OCI-M1 (cell line): ENCODE measurements around the gene GATD1.

Experiments
- DNase-seq: peaks from one replicate; lab custom pipeline; 2025; lab: John Stamatoyannopoulos, UW

The GATD1 gene

DNA sequence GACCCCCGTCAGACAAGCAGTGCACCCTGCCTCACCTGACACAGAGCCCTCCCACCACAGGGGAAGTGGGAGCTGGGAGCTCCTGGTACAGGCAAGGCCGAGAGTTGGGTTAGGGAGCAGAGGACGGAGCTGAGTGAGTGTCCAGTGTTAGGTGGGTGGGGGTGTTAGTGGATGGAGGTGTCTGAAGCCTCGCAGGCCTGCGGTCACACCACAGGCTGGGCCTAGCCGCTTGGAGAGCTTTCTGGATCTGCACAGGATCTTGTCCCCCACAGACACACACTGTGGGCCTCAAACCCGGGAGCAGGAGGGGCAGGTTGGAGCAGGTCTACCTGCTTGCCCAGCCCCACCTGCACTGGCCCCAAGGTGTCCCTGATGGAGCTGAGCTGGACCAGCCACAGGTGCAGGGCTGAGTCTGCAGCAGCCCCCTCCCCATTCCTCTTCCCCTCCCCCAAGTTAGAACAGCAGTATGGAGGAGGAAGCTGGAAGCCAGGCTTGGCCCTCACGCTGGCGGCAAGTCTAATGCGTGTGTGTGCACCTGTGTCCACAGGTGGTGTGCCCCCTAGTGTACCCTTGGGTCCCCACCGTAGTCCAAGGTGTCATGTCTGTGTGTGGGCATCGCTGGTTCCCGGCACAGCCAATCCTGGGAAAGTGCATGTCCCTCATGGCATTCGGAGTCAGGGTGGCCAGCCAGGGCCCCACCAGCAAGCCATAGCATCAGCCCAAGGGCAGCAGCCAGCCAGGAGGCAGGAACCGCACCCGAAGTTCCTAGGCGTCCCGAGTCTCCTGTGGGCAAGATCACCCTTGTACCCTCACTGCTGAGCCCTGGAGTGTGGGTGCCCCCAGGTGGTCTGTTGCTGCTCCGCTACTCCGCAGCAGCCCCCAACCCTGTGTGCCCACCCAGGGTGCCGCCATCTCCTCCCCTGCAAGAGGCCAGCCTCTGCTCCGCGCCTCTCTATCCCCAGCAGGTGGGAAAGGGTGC lies 2.0 kb upstream of the GATD1 start:
- no peak for DNase-seq

DNA sequence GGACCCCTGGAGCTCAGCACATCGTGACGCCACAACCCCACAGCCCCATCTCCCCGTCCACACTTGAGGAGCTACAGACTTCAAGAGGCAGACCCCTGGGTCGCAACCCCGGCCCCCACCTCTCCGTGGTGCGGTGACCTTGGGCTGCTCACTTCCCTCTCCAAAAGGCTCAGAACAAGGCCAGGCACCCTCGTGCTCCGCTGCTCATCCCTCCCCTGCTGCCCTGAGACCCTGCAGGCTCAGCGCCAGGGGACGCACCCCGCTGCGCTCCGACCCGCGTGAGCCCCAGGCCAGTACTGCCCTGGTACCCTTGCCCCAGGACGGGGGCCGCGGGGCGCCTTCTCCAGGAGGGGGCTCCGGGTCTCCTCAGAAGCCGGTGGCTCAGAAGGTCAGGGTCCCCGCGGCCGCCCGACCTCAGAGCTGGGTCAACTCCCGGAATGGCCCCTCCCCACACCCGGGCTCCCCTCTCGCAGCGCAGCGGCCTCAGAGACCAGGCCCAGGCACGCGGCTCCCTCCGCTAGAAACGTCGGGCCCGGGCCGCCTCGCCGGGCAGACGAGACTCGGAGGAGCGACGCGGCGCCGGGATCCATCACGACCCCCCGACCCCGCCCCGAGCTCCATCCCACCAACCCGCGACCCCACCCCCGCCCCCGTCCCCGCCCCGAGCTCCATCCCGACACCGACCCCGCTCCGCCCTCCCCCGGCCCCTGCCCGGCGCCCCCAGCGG lies 563 bp downstream of the GATD1 start:
- DNase-seq: peak; percentile 58

DNA sequence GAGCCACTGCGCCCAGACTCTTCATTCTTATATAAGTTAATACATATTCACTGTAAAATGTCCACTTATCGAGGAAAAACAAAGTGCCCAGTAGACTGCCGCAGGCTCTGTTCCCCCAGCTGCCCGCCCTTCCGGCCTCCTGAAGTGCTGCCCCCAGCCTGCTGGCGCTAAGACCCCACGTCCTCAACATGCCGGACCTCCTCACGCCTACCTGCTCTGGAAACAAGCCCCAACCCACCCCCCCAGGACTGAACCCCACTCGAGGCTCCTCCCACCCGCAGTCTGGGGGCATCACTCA lies 1.1 kb downstream of the GATD1 start:
- no peak for DNase-seq

DNA sequence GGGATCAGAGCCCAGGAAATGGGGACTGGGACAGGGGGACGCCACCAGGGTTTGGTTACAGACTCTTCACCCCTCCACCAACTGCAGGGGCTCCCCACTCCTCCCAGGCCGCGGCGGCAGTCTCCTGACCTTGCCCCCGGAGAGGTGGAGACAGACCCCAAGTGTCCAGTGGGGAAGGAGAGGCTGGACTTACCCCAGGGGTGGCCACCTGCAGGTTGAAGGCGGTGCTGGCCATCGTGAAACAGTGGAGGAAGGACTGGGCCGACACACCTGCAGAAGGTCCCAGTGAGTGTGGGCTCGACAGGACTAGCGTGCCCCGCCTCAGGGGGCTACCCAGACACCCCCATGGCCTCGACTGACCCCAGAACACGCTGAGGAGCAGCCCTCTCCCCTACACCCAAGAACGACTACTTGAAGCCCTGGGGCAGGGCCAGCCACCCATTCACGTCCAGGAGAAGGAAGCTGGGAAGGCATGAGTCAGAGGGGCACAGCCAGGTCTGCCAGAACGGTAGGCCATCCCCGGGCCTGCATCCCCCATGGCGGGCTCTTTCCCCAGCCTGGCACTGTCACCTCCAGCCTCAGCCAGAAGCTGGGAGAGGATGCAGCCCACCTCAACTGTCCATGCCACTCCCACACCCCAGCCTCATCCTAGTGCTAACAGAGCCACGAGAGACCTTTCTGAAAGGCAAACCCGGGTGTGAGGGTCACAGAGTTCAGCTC lies 2.3 kb downstream of the GATD1 start:
- DNase-seq: no peak

DNA sequence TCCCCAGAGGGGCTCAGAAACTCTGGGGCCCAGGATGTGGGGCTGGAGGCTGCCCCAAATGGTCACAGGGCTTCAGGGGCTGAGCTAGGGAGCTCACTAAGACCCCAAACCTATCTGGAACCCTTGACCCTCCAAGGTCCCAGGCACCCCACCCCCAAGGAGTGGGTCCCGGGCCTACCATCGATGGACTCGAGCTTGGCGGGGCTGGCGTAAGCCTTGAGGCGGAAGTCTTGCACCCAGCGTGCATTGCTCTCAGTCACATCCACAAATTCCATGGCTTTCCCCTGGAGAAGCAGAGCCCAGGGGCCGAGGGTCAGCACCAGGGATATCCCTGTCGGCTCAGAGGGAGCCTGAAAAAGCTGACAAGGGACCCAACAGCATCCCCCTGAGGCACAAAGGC lies 3.5 kb downstream of the GATD1 start:
- no peak for DNase-seq

DNA sequence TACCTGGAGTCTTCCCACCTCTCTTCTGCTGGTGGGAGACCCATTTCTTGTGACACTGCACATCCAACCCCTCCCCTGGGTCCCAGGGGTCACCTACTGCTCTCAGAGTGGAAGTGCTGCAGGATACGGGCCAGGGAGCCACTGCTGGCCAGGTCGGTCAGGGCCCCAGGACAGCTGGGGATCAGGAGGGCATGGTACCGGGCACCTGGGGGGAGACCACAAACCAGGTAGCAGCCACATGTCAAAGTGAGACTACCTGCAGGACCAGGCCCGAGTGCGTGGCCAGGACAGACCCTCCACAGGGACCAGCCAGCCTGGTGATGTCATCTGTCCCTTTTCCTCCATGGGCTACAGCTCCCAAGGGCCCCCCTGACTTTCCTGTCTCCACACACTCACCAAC lies 3.9 kb downstream of the GATD1 start:
- no peak for DNase-seq

DNA sequence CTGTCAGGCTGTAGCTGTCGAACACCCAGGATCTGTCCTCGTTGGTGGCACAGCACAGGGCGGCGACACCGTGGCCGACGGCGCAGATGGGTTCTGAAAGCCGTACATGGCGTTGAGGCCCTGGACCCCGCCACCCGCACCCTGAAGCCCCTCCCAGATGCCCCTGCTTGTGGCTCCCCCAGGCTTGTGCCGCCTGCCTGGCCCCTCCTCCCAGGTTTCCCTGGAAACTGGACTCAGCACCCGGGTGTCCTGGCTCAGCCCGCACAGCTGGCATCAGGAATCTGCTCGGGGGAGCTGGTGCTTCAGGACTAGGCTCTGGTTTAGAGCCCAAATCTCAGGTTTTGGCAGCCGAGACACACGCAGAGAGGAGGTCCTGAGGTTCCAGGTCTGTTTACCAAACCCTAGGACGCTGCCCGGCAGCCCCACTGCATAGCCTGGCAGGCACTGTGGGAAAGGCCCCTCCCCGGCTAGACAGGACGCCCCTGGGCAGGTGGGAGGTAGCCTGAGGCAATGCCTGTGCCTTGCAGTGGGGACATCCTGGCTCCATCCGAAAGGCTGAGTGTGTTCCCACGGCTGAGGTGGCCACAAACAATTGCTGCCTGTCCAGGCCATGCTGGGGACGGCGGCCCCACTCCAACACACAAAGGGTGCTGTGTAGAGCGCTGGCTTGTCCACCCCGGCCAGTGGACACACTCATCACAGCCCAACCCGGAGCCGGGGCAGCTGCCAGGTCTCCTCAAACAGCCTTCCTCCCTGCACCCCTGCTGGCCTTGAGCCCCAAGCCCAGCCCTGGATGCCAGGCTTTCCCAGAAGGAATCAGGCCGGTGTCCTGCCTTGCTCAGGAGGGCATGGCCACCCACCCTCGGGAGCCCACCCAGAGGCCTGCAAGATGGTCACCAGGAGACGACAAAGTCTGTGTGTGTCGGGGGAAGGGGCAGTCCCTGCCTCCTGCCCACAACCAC lies 4.6 kb downstream of the GATD1 start:
- no peak for DNase-seq

DNA sequence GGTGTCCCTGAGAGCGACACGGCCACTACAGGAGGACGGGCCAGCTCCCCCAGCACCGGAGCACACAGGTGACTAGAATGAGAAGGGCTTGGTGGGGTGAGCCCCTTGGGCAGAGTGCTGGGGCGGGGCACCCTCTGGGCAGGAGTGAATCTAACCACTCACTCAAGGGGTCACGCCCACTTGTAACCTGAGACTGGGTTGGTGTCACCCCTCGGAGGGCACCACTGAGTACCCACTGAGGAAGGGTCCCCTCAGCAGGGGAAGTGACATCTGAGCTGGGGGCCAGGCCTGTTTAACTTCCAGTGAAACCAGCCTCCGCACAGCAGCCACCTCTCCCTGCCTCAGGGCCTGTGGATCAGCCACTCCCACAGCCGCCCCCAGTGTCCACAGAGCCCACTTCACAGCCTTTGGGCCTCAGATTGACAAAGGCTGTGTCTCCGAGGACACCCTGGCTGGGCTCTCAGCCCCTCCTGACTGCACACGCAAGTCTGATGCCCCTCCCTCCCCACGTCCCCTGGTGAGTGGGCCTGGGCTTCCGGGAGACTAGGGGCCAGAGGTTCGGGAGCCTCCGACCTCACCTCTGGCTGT lies 5.6 kb downstream of the GATD1 start:
- DNase-seq: no peak

DNA sequence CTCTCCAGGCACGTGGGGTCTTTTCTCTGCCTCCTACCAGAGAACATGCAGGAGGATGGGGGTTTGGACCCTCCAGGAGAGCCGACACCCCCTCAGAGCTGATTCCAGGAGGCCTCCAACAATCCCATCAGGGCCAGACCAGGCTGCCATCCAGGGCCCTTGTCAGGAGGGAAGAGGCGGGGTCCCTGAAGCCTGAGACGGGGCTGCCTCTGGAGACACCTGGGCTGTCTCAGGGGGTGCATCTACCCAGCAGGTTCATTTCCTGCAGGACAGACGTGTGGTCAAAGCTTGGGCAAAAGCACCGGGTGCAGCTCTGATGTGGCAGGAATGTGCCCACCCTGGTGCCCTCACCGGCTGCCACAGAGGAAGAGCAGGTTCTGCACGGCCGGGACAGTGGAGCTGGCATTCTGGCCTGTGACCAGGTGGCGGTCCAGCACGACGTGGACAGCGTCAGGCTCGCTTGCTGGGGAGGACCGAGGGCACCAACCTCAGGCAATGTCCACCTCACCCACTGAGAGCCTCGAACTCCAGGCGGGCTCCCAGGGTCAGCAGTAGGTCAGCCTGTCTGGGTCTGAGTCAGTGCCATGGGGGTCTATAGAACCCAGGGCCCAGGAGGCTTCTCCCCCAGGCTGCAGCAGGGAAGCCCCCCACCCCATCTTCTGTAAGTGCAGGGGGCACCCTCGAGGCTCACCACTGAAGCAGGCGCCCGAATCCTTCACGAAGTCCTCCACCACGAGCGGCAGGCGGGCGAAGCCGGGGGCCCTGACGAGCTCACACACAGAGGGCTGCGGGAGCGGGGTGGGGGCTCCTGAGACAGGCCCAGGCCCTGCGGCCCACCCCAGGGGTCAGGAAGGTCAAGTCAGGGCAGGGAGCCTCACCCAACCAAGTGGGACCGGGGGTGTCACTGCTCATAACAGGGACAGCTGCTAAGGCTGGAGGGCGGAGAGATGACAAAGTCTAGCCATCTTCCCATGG lies 6.4 kb downstream of the GATD1 start:
- DNase-seq: no peak

DNA sequence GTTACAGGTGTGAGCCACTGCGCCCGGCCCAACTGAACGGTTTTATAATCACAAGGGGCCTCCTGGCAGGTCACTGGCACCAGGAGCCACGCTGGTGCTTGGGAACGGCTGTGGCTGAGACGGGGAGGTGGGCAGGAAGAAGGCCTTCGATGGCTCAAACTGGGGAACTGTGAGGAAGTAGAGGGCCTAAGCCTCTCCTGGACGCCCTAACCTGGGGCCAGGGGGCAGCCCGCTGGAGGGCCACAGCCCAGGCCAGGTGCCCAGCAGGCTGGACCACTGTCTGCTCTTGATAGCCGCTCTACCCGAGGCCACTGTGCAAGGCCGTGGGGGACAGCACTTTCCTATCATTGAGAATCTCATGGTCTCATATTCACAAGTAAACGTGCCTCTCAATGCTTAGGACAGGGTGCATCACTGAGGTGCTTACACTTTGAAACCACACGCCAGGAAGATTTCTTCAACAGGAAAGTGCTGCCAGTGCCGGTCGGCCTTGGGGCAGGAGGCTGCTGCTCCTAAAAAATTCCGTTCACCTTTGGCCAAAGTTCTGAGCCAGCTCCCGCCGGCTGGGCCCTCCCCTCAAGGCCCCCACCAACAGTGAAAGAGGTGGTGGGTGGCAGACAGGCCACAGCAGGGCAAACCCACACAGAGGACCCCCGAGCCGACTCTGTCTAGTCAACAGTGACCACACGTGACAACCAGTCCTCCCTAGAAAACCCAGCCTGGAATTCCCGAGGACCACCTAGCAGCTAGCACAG lies 7.2 kb downstream of the GATD1 start:
- no peak for DNase-seq

DNA sequence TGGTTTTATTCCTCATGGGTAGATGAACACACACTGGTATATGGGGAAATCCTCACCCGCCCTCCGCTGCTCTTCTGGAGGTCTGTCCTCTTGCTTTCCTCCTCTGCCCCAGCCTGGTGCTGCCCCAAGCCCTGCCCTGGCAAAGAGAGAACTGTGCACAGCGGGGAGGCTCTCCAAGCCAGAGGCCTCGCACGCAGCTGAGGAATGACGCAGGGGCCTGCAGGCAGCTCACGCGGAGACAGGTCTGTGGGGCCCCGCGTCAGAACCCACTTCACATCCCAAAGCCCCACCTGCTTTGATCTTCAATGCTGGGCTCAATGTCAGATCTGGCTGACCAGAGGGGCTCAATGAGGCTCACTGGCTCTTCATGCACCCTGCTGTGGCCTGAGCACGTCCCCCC lies 10.0 kb downstream of the GATD1 start:
- DNase-seq: no peak

DNA sequence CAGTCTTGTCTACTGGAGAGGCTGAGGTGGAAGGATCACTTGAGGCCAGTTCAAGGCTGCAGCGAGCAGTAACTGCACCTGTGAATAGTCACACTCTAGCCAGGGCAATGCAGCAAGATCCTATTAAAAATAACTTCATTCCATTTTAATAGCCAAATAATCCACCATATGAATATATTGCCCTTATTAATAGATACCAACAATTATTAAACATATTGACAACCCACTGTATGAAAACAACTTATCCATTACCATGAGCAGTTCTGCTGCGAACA lies 10.4 kb downstream of the GATD1 start:
- DNase-seq: no peak

DNA sequence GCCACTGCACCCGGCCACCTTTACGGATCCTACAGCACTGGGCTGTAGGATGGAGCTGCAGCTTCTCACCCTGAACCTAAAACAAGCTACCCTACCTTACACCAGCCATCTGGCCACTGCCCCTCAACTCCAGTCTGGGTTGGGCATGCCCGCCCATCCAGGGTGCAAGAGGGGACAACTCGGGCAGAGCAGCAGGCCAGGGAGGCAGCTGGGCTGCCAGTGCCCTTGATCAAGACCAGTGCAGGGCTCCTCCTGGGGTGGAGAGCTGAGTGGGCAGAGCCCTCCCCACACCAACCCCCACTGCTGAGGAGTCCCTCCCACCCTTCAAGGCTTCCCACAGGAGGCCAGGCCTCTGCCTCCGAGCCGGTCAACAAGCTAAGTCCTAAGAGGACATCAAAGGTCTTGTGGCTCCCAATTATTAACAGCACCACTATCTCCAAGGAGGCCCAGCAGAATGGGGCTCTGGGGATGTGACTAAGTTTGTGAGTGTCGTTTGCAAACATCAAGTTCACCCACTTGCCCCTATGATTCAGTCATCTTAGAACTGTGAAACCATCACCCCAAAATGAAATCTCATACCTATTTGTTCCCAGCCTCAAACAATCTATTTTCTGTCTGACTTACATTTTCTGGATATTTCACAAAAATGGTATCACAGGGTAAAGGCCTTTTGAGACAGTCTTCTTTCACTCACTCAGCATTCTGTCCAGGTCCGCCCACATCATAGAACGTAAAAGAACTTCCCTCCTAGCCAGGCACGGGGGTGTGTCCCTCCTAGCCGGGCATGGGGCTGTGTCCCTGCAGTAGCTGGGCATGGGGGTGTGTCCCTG lies 11.0 kb downstream of the GATD1 start:
- DNase-seq: no peak

DNA sequence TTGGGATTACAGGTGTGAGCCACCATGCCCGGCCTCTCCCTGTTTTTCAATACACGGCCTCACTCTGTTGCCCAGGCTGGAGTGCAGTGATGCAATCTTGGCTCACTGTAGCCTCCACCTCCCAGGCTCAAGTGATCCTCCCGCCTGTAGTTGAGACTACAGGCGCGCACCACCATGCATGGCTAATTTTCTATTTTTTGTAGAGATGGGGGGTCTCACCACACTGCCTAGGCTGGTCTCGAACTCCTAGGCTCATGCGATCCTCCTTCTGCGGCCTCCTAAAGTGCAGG lies 11.5 kb downstream of the GATD1 start:
- no peak for DNase-seq

DNA sequence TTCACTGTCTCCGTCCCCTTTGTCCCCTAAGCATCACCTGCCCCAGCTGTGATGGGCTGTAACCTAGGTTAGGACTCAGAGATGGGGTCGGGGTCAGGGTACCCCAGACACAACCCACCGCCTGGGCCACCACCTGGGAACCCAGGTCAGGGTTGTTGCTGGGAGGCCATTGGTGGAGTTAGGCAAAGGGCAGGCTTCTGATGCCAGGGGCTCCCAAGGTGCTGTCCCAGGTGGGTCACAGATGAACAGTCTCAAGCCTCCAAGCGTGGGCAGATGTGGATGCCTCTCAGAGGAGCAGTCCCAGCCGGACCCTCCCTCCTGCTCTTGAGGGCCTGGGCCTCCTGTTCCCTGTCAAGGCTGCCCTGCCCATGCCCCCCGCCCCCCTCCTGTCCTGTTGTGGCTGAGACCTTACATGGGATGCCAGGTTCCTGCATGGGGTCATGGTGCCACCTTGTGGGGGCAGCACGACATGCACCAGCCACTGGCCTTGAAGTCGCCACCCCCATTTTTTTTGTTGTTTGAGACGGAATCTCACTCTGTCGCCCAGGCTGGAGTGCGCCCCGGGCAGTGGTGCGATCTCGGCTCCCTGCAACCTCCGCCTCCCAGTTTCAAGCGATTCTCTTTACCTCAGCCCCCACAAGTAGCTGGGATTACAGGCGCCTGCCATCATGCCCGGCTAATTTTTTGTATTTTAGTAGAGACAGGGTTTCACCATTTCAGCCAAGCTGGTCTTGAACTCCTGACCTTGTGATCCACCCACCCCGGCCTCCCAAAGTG lies 12.1 kb downstream of the GATD1 start:
- DNase-seq: peak; percentile 53

DNA sequence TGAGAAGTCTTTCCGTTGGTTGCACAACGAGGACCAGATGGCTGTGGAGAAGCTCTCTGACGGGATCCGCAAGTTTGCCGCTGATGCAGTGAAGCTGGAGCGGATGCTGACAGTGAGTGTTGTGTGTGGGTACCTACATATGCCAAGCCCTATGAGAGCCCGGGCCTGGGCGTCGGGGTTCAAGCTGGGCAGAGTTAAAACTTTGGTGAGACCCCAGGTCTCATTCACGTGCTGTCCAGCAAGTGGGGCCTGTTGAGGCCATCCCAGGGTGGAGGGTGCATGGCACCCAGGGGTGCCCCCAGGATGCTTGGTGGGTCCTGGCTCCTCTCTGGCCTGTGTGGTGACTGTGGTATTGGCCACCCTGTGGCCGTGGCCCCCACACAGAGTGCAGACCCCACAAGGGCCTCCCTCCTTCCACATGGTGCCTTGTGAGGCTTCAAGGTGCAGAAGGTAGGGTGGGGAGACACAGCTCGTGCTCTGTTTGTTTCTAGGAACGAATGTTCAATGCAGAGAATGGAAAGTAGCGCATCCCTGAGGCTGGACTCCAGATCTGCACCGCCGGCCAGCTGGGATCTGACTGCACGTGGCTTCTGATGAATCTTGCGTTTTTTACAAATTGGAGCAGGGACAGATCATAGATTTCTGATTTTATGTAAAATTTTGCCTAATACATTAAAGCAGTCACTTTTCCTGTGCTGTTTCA lies 12.8 kb downstream of the GATD1 start:
- DNase-seq: no peak

DNA sequence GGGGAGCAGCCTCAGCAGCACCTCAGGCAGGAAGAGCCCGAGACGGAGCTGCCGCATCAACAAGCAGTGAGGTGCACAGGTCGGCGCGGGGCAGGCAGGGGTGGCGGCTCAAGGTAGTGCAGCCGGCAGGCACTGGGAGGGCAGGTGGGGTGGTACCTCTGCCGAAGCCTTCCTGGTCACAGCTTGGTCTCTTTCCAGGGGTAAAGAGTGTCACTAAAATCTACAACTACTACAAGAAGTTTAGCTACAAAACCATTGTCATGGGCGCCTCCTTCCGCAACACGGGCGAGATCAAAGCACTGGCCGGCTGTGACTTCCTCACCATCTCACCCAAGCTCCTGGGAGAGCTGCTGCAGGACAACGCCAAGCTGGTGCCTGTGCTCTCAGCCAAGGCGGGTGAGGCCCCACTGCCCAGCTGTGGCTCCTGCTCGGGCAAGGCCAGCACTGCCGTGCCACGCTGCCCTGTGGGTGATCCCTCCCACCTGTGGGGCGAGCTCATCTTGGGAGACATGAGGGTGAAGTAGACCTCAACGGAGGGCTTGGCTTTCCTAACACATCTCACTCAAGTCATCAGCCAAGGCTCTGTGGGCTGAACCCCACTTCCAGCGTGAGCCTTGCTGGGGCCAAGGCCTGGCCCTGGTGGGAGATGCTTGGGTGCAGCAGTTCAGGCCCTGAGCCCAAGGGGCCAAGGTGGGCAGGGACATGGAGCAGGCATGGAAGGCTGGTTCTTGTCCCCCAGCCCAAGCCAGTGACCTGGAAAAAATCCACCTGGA lies 13.6 kb downstream of the GATD1 start:
- DNase-seq: no peak
